Uterus (tissue), 2 donors: Measurements from ENCODE around the gene SLFN12.

Experiments used
- POLR2A ChIP-seq, 2 donors: fragments of 450-650 bp; IDR thresholded peaks; one replicate each; pipeline ENCODE4 v1.6.1; 2016; ENCODE audit warnings: antibody characterized with exemption in 2 of 2, mild to moderate bottlenecking in 1 of 2, moderate library complexity in 1 of 2
- TF ChIP-seq, protein P1 (sequence below), 4 experiments: fragments of 200-600 bp in 2 of 4; fragments of 450-650 bp in 2 of 4; sonication (generic) in 2 of 4; IDR thresholded peaks; one replicate each; pipeline ENCODE4 v1.5.1; 2016 to 2019; ENCODE audit warnings: antibody characterized with exemption in 4 of 4, mild to moderate bottlenecking in 2 of 4, moderate library complexity in 1 of 4

- TF ChIP-seq, protein P1, sequence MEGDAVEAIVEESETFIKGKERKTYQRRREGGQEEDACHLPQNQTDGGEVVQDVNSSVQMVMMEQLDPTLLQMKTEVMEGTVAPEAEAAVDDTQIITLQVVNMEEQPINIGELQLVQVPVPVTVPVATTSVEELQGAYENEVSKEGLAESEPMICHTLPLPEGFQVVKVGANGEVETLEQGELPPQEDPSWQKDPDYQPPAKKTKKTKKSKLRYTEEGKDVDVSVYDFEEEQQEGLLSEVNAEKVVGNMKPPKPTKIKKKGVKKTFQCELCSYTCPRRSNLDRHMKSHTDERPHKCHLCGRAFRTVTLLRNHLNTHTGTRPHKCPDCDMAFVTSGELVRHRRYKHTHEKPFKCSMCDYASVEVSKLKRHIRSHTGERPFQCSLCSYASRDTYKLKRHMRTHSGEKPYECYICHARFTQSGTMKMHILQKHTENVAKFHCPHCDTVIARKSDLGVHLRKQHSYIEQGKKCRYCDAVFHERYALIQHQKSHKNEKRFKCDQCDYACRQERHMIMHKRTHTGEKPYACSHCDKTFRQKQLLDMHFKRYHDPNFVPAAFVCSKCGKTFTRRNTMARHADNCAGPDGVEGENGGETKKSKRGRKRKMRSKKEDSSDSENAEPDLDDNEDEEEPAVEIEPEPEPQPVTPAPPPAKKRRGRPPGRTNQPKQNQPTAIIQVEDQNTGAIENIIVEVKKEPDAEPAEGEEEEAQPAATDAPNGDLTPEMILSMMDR (IDR thresholded peaks at IDR 0.05) = no peak
- no peak for TF ChIP-seq POLR2A (IDR thresholded peaks at IDR 0.05)
Observed at GRCh38 chr17:35416659-35417058, 15.6 kb downstream of the SLFN12 start.
